ENCODE measurements around the gene CFAP251.
"Not testable (repeated sequence)": the region's sequence is repeated elsewhere in the genome, so short reads cannot be mapped to it uniquely, and the experiment has no call there.

The CFAP251 gene

DNA sequence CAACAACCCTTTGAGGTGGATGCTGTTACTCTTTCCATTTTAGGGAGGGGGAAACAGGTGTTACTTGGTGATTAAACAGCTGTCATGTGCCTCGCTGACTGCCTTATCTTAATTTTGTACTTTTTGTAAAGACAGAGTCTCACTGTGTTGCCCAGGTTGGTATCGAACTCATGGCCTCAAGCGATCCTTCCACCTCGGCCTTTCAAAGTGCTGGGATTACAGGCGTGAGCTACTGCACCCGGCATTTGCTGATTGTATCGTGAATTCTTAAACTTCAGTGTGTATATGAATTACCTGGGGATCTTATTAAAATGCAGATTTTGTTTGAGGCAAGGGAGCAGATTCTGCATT, 29.1 kb upstream of the CFAP251 start:
- no peaks in the 10 kb centered on the region for H3K27me3 Mint-ChIP-seq

DNA sequence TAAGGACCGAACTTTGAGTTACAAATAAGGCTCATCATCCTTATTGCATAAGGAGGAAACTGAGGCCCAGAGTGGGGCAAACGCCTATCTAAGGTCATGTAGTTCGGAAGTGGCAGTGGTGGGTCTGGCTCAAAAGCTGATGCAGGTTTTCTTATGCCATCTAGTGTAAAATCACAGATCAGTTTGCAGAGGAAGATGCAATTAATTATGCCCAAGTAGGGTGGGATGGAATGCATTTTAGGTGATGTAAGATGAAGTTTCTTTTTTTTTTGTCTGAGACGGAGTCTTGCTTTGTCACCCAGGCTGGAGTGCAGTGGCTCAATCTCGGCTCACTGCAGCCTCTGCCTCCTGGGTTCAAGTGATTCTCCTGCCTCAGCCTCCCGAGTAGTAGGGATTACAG, 28.7 kb upstream of the CFAP251 start:
- peaks cover 40% of the 10 kb centered on the region for H3K36me3 Mint-ChIP-seq (ENCODE audit: low read depth)
- intact Hi-C loops (cut with micrococcal nuclease), result loop anchor here (2.0 to 5.0 kb wide), 4 partner anchors 77 to 192 kb away; partner anchors contain the start of gene TMEM120B
- H3K4me3 Mint-ChIP-seq, result peak overlapping the region; percentile 100
- H3K4me1 Mint-ChIP-seq (ENCODE audit: low read depth), result peaks cover 30% of the 10 kb centered on the region
- not testable (repeated sequence) for H3K9me3 Mint-ChIP-seq, H3K27me3 Mint-ChIP-seq
- H3K27ac Mint-ChIP-seq, result peak overlapping the region; percentile 98

More for the DNA sequence above, 29.1 kb upstream of the CFAP251 start:
- intact Hi-C loops (cut with micrococcal nuclease), result loop anchor here (2.0 to 5.0 kb wide), 4 partner anchors 77 to 192 kb away; partner anchors contain the start of gene TMEM120B
- H3K4me1 Mint-ChIP-seq (ENCODE audit: low read depth), result peaks cover 29% of the 10 kb centered on the region
- H3K36me3 Mint-ChIP-seq (ENCODE audit: low read depth), result peaks cover 36% of the 10 kb centered on the region
- peak overlapping the region; percentile 98 for H3K27ac Mint-ChIP-seq
- peak overlapping the region; percentile 100 for H3K4me3 Mint-ChIP-seq
- no peaks in the 10 kb centered on the region for H3K9me3 Mint-ChIP-seq

DNA sequence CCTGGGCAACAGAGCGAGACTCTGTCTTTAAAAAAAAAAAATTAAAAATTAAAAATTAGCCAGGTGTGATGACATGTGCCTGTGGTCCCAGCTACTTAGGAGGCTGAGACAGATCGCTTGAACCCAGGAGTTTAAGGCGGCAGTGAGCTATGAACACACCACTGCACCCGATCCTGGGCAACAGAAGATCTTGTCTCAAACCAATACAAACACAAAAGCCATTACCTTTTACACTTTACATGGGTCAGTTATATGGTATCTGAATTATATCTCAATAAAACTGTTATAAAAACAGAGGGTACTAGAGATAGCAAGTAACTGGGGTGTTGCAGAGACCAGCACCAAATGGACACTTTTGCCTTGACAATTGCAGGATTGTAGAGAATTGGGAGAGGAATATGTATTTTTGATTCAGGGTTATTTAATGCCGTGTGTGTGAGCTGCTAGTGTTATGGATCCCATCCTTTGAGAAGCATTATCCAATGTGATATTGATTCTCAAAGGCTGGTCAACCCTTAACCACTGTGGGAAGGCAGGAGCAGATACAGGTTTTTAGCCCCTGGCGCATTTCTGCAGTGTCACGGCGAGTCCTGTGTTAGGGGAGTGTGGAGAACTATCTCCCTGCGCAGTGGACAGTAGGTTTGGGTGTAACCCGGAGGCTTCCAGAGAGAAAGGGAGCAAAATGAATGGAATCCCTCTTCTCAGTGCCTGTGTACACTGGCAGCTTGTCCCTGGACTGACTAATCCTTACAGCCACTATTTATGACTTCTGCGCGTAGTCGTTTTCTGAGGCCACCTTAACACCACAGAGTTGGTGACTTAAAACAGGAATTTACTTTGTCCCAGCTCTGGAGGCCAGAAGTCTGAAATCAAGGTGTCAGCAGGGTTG, 25.5 kb upstream of the CFAP251 start:
- H3K36me3 Mint-ChIP-seq (ENCODE audit: low read depth), result peaks cover 67% of the 10 kb centered on the region
- no peaks in the 10 kb centered on the region for H3K9me3 Mint-ChIP-seq
- peaks cover 30% of the 10 kb centered on the region for H3K4me1 Mint-ChIP-seq (ENCODE audit: low read depth)
- H3K27me3 Mint-ChIP-seq, result no peaks in the 10 kb centered on the region
- intact Hi-C loops (cut with micrococcal nuclease), result no loop called here
- no peak overlapping the region for H3K4me3 Mint-ChIP-seq
- peak overlapping the region; percentile 71 for H3K27ac Mint-ChIP-seq

DNA sequence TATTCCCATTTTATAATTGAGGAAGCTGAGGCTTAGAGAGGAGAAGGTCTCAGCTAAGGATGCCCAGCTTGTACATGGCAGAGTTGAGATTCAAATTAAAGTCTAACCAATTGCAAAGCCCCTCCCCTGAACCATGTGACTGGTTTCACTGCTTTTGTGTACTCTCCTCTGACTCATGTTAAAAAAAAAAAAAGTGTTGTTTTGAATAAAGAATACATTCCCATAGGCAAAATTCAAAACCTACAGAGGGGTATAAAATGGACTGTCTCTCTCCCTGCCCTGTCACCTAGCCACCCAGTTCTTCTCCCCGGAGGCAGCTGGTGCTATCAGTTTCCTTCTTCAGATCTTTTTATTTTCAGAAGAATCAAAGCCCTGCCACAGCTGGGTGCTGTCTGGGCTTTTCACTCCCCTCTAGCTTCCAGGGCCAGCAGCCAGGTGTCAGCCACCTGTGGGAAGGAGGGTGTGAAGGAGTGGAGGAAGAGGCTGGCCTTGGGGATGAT, 24.4 kb upstream of the CFAP251 start:
- no peaks in the 10 kb centered on the region for H3K27me3 Mint-ChIP-seq
- H3K4me3 Mint-ChIP-seq, result no peak overlapping the region
- intact Hi-C loops (cut with micrococcal nuclease), result no loop called here
- no peaks in the 10 kb centered on the region for H3K9me3 Mint-ChIP-seq
- H3K4me1 Mint-ChIP-seq (ENCODE audit: low read depth), result peaks cover 25% of the 10 kb centered on the region
- H3K36me3 Mint-ChIP-seq (ENCODE audit: low read depth), result peaks cover 72% of the 10 kb centered on the region
- H3K27ac Mint-ChIP-seq, result peak overlapping the region; percentile 71

DNA sequence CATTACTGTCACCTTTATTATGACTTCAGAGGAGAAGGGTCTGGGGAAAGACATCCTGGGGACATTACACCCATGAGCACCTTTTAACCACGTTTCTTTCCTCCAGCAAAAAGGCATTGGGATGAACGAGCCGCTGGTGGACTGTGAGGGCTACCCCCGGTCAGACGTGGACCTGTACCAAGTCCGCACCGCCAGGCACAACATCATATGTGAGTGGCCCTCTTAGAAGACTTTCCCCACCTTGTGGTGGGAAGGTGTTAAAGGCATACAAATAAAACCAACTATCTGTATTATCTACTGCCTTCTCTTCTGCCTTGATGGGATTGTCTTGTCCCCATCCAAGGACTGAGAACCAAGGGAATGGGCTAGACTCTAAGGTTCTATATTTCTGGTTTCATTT, 23.8 kb upstream of the CFAP251 start:
- H3K4me1 Mint-ChIP-seq (ENCODE audit: low read depth), result peaks cover 21% of the 10 kb centered on the region
- H3K4me3 Mint-ChIP-seq, result no peak overlapping the region
- peak overlapping the region; percentile 71 for H3K27ac Mint-ChIP-seq
- intact Hi-C loops (cut with micrococcal nuclease), result no loop called here
- H3K36me3 Mint-ChIP-seq (ENCODE audit: low read depth), result peaks cover 78% of the 10 kb centered on the region
- no peaks in the 10 kb centered on the region for H3K9me3 Mint-ChIP-seq
- H3K27me3 Mint-ChIP-seq, result no peaks in the 10 kb centered on the region

DNA sequence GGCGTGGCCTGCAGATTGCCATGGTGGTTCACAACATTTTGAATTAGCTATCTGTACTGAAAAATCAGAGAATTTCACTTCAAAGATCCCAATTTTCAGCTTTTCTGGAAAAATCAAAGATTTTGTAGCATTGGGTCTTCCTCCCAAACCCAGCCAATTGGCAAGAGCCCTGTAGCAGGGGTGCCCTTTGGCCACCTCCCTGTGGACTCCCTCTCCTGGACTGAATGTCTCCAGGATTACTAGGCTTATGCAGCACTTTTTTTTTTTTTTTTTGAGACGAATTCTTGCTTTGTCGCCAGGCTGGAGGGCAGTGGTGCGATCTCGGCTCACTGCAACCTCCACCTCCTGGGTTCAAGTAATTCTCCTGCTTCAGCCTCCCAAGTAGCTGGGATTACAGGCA, 20.1 kb upstream of the CFAP251 start:
- Mint-ChIP-seq H3K9me3 (no peaks in the 10 kb centered on the region), H3K27me3 (no peaks in the 10 kb centered on the region), H3K27ac (no peak overlapping the region), H3K4me3 (no peak overlapping the region), H3K36me3 (ENCODE audit: low read depth) (peaks cover 95% of the 10 kb centered on the region), H3K4me1 (ENCODE audit: low read depth) (peaks cover 11% of the 10 kb centered on the region)
- intact Hi-C loops (cut with micrococcal nuclease), result no loop called here

DNA sequence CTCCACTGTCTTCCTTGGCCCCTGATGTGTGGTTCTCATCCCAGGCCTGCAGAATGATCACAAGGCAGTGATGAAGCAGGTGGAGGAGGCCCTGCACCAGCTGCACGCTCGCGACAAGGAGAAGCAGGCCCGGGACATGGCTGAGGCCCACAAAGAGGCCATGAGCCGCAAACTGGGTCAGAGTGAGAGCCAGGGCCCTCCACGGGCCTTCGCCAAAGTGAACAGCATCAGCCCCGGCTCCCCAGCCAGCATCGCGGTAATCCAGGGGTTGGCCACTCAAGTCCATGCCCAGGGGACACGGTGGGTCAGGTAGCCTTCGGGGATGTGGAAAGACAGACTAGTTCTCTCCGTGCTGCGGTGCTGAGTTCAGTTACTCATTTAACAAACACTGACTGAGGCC, 18.8 kb upstream of the CFAP251 start:
- intact Hi-C loops (cut with micrococcal nuclease), result no loop called here
- H3K27ac Mint-ChIP-seq, result no peak overlapping the region
- H3K27me3 Mint-ChIP-seq, result no peaks in the 10 kb centered on the region
- no peaks in the 10 kb centered on the region for H3K4me1 Mint-ChIP-seq (ENCODE audit: low read depth)
- no peak overlapping the region for H3K4me3 Mint-ChIP-seq
- H3K9me3 Mint-ChIP-seq, result no peaks in the 10 kb centered on the region
- peaks cover 89% of the 10 kb centered on the region for H3K36me3 Mint-ChIP-seq (ENCODE audit: low read depth)

DNA sequence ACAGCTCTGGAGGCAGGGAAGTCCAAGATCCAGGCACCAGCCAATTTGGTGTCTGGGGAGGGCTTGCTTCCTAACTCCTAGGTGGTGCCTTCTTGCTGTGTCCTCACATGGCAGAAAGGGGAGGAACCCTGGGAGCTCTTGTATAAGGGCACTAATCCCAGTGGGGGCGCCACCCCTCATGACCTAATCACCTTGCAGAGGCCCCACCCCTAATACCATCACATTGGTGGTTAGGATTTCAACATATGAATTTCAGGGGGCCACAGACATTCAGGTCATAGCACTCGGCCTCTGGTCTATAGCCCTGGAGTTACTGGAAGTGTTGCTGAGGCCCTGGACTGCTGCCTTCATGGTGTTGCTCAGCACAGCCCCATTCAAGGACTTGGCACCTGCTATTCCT, 15.2 kb upstream of the CFAP251 start:
- H3K9me3 Mint-ChIP-seq, result no peaks in the 10 kb centered on the region
- no peak overlapping the region for H3K4me3 Mint-ChIP-seq
- H3K4me1 Mint-ChIP-seq (ENCODE audit: low read depth), result no peaks in the 10 kb centered on the region
- no peak overlapping the region for H3K27ac Mint-ChIP-seq
- H3K27me3 Mint-ChIP-seq, result no peaks in the 10 kb centered on the region
- intact Hi-C loops (cut with micrococcal nuclease), result no loop called here
- peaks cover 94% of the 10 kb centered on the region for H3K36me3 Mint-ChIP-seq (ENCODE audit: low read depth)

DNA sequence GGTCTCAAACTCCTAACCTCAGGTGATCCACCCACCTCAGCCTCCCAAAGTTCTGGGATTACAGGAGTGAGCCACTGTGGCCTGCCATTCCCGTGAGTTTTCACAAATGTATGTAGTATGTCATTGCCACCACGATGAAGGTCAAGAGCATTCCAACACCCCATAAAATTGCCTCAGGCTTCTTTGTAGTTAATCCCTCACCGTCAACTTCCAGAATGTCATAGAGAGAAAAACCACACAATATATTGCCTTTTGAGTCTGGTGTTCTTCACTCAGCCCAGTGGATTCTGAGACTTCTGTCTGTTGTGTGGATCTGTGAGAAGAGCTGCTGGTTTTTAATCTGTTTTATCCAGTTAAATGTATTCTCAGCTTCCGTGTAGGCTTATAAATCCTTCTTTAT, 12.6 kb upstream of the CFAP251 start:
- Mint-ChIP-seq H3K4me3 (no peak overlapping the region), H3K4me1 (ENCODE audit: low read depth) (no peaks in the 10 kb centered on the region), H3K9me3 (no peaks in the 10 kb centered on the region), H3K27me3 (no peaks in the 10 kb centered on the region), H3K36me3 (ENCODE audit: low read depth) (peaks cover 92% of the 10 kb centered on the region), H3K27ac (no peak overlapping the region)
- intact Hi-C loops (cut with micrococcal nuclease), result no loop called here

DNA sequence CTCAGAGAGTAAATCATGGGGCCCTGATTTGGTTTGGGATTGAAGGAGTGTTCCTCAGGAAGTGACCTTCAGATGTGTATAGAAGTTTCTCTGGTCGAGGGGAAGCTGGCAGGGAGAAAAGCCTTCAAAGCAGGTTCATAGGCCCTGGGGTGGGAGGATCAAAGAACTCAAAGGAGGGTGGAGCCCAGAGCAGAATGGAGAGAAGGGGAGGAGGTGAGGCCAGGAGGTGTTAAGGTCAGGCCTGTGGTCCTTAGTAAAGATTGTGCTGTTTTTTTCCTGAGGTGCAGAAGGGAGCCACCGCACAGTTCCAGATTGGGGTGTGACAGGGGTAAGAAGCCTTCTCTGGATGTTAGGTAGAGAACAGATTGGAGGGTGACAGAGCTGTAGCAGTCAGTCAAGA, 9.7 kb upstream of the CFAP251 start:
- H3K36me3 Mint-ChIP-seq (ENCODE audit: low read depth), result peaks cover 88% of the 10 kb centered on the region
- intact Hi-C loops (cut with micrococcal nuclease), result no loop called here

DNA sequence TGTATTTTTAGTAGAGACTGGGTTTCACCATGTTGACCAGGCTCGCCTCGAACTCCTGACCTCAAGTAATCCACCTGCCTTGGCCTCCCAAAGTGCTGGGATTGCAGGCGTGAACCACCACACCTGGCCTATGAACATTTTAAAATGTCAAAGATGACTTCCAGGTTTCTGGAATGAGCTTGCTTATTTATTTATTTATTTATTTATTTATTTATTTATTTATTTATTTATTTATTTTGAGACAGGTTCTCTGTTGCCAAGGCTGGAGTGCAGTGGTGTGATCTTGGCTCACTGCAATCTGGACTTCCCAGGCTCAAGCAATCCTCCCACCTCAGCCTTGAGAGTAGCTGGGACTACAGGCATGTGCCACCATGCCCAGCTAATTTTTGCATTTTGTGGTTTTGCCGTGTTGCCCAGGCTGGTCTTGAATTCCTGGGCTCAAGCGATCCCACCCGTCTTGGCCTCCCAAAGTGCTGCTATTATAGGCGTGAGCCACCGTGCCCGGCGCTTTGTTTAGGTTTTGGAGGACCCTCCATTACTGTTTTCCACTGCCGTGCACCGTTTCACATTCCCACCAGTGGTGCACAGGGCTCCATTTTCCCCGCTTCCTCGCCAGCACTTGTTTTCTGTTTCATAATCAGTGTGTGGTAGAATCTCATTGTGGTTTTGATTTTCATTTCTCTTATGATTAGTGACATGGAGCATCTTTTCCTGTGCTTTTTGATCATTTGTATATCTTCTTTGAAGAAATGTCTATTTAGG, 6.4 kb upstream of the CFAP251 start:
- no peak overlapping the region for H3K27ac Mint-ChIP-seq
- H3K4me3 Mint-ChIP-seq, result no peak overlapping the region
- no peaks in the 10 kb centered on the region for H3K27me3 Mint-ChIP-seq

More for the DNA sequence above, 9.7 kb upstream of the CFAP251 start:
- Mint-ChIP-seq H3K4me3 (no peak overlapping the region), H3K4me1 (ENCODE audit: low read depth) (no peaks in the 10 kb centered on the region), H3K27me3 (no peaks in the 10 kb centered on the region), H3K27ac (no peak overlapping the region), H3K9me3 (no peaks in the 10 kb centered on the region)

DNA sequence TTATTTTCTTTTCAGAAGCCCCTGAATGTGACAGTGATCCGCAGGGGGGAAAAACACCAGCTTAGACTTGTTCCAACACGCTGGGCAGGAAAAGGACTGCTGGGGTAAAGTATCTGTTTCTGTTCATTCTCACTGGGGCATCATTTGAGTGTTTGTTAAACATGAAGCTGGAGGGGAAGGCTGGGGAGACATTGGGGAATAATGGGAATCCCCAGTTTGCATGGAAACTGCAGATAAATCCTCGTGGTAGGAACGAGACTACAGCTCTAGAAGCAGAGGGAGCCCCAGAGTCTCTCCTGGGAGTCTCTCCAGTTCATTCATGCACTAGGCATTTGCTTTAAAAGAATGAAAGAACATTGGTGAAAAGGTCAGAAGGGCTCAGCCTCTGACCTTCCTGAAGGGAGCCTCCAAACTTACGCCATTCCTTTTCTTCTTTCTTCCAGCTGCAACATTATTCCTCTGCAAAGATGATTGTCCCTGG, 2.5 kb upstream of the CFAP251 start:
- Mint-ChIP-seq H3K36me3 (ENCODE audit: low read depth) (peaks cover 66% of the 10 kb centered on the region), H3K4me1 (ENCODE audit: low read depth) (peaks cover 19% of the 10 kb centered on the region), H3K9me3 (no peaks in the 10 kb centered on the region)

More for the DNA sequence above, 6.4 kb upstream of the CFAP251 start:
- peaks cover 91% of the 10 kb centered on the region for H3K36me3 Mint-ChIP-seq (ENCODE audit: low read depth)
- peaks cover 4% of the 10 kb centered on the region for H3K4me1 Mint-ChIP-seq (ENCODE audit: low read depth)
- H3K9me3 Mint-ChIP-seq, result no peaks in the 10 kb centered on the region
- intact Hi-C loops (cut with micrococcal nuclease), result no loop called here

DNA sequence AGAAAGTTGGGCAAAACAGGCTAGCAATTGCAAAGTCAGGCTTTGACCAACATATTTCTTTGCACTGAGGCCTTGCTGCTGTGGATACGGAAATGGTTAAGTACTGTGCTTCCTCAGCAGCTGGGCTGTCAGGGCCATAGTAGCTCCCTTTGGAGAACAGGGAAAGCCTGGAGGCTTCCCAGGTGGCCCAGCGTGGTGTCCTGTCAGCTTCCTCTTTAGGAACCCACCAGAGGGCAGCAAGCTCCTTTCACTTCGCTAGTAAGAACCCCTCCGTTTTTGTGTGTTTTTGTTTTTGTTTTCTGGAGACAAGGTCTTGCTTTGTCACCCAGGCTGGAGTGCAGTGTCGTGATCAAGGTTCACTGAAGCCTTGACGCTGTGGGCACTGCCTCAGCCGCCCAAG, 1.7 kb upstream of the CFAP251 start:
- Mint-ChIP-seq H3K4me1 (ENCODE audit: low read depth) (peaks cover 27% of the 10 kb centered on the region), H3K36me3 (ENCODE audit: low read depth) (peaks cover 61% of the 10 kb centered on the region), H3K27ac (peak overlapping the region; percentile 78), H3K27me3 (no peaks in the 10 kb centered on the region), H3K9me3 (no peaks in the 10 kb centered on the region), H3K4me3 (no peak overlapping the region)
- intact Hi-C loops (cut with micrococcal nuclease), result loop anchor here (5.0 kb wide), 1 partner anchor 106 kb away; the partner anchor contains the start of gene BCL7A

More for the DNA sequence above, 2.5 kb upstream of the CFAP251 start:
- H3K27ac Mint-ChIP-seq, result no peak overlapping the region
- H3K4me3 Mint-ChIP-seq, result no peak overlapping the region
- intact Hi-C loops (cut with micrococcal nuclease), result loop anchor here (5.0 kb wide), 1 partner anchor 106 kb away; the partner anchor contains the start of gene BCL7A
- H3K27me3 Mint-ChIP-seq, result no peaks in the 10 kb centered on the region

DNA sequence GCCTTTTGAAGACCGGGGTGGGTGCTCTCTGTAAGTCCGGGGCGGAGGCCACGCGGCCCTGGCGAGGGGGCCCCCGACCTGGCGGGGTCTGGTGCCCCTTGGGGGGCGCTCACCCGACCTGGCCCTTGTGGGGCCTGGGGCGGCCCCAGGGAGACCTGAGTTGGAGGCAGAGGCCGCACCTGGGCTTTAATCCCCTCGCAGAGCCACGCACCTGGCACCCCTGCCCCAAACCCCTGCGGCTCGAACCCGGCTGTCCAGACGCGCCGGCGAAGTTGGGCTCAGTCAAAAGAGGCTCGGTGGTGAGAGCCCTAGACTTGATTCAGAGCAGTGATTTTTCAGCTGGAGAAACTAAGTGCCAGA, 267 bp downstream of the CFAP251 start:
- no peaks in the 10 kb centered on the region for H3K9me3 Mint-ChIP-seq
- peak overlapping the region; percentile 76 for H3K4me3 Mint-ChIP-seq
- no peaks in the 10 kb centered on the region for H3K27me3 Mint-ChIP-seq
- H3K36me3 Mint-ChIP-seq (ENCODE audit: low read depth), result peaks cover 42% of the 10 kb centered on the region
- intact Hi-C loops (cut with micrococcal nuclease), result loop anchor here (1.0 to 5.0 kb wide), 2 partner anchors 30 to 104 kb away; partner anchors contain the start of genes BCL7A and PSMD9
- H3K4me1 Mint-ChIP-seq (ENCODE audit: low read depth), result peaks cover 36% of the 10 kb centered on the region
- H3K27ac Mint-ChIP-seq, result peak overlapping the region; percentile 78

Data from dendritic cell treated with granulocyte-macrophage colony-stimulating factor and Interleukin-4, amounts not matched to agents 40 ng/mL and 50 ng/mL, for 4 days (primary cell).